Effector memory CD4-positive, alpha-beta T cell (primary cell): ENCODE data around the gene NUDCD3.

ENCODE experiments used
- DNase-seq, 3 donors: peaks; one replicate each; pipeline ENCODE4 v3.0.0-alpha.2; 2020
- H3K27ac ChIP-seq: 2 replicates; pipeline ENCODE4 v1.7.0; 2013; ENCODE audit warnings: mild to moderate bottlenecking, low read length, moderate library complexity; ENCODE audit not compliant: insufficient read depth, poor library complexity, severe bottlenecking
- H3K27me3 ChIP-seq: replicated peaks from 2 replicates; pipeline ENCODE4 v1.7.0; 2013; ENCODE audit warnings: mild to moderate bottlenecking, low read length; ENCODE audit not compliant: insufficient read depth, control insufficient read depth, poor library complexity, severe bottlenecking
- H3K36me3 ChIP-seq: 2 replicates; pipeline ENCODE4 v1.7.0; 2013; ENCODE audit warnings: mild to moderate bottlenecking, low read length, moderate library complexity; ENCODE audit not compliant: control insufficient read depth, insufficient read depth
- H3K4me1 ChIP-seq: 2 replicates; pipeline ENCODE4 v1.7.0; 2013; ENCODE audit warnings: low read length, mild to moderate bottlenecking; ENCODE audit not compliant: control insufficient read depth, insufficient read depth, poor library complexity, severe bottlenecking
- H3K4me3 ChIP-seq: 2 replicates; pipeline ENCODE4 v1.7.0; 2013; ENCODE audit warnings: low read length, low read depth, mild to moderate bottlenecking; ENCODE audit not compliant: insufficient read depth, poor library complexity, severe bottlenecking
- H3K9me3 ChIP-seq: 2 replicates; pipeline ENCODE4 v1.7.0; 2013; ENCODE audit warnings: mild to moderate bottlenecking, low read length, moderate library complexity; ENCODE audit not compliant: control insufficient read depth

NUDCD3 gene

DNA sequence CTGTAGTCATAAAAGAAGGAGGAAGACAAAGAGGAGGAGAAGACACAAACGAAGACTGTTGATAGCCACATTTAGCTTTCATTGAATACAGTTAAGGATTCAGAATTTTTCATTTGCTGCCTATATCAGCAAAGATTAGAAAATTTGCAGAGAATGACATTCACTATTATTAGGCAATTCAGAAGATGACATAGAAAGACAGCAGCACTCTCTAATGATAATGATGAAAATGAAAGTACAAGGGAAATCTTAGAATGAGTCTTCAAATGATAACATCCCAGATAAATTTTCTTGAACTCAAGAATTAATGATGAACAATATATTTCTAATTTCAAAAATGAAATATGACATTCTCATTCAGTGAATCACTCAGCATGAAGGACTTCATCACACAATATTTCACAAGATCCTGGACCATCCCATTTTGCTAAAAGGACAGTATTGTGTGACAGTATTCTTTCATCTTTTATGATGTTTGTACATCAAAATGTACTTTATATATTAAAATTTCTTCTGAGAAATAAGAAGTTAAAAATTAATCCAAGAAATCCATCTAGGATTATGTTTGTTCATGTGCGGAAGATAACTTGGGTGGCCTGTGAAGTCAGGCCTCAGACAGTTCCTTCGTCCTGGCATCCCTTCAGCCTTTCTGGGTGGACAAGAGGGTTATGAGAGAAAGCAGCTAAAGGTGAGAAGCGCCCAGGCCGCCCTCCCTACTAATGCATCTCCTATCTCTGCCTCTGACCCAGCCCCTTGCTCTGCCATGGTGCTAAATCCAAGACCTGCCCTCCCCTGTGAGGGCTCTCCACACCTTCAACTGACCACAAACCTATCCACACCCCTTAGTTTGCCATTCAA is 117.7 kb downstream of the NUDCD3 start:
- H3K27ac ChIP-seq, result no peak overlapping the region
- no peaks in the 10 kb centered on the region for H3K4me1 ChIP-seq
- H3K36me3 ChIP-seq, result no peaks in the 10 kb centered on the region
- no peak overlapping the region for H3K4me3 ChIP-seq
- no peak for DNase-seq
- no peaks in the 10 kb centered on the region for H3K9me3 ChIP-seq
- H3K27me3 ChIP-seq, result no peaks in the 10 kb centered on the region

GRCh38 chr7:44368885-44369284 is 121.6 kb downstream of the NUDCD3 start:
- H3K27ac ChIP-seq, result no peak overlapping the region
- no peaks in the 10 kb centered on the region for H3K4me1 ChIP-seq
- H3K4me3 ChIP-seq, result no peak overlapping the region
- DNase-seq, result no peak
- no peaks in the 10 kb centered on the region for H3K27me3 ChIP-seq
- H3K9me3 ChIP-seq, result no peaks in the 10 kb centered on the region
- no peaks in the 10 kb centered on the region for H3K36me3 ChIP-seq

- no peak overlapping the region for H3K4me3 ChIP-seq
- H3K36me3 ChIP-seq, result no peaks in the 10 kb centered on the region
- DNase-seq, result no peak
- no peaks in the 10 kb centered on the region for H3K27me3 ChIP-seq
- H3K4me1 ChIP-seq, result no peaks in the 10 kb centered on the region
- H3K9me3 ChIP-seq, result no peaks in the 10 kb centered on the region
- no peak overlapping the region for H3K27ac ChIP-seq
These were observed 122.0 kb downstream of the NUDCD3 start for GRCh38 chr7:44368455-44368854.

DNA sequence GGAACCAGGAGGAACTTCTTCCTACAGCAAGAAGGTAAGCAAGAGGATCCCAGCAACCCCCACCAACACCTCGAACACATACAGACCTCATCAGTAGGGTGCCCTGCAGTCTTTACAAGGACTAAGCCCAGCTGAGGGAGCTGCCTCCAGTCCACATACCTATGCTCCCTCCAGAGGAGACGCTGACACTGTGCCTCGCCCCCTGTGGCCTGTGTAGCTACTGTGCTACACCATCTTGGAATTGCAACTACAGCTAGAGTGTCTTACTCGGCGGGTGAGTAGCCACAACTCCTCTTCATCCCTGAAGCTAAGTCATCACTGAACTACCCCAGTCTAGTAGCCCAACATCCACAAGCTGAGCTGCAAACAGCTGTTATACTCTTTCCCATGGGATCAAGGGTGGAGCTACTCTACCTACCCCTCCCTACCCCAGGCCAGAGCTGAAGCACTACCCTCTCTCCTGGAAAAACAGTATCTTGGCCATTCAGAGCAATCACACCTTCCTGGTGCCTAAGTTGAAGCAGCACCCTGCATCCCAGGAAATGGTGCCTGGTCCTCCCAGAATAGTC is 122.9 kb downstream of the NUDCD3 start:
- DNase-seq, result no peak
- Histone ChIP-seq H3K9me3 (no peaks in the 10 kb centered on the region), H3K36me3 (no peaks in the 10 kb centered on the region), H3K4me3 (no peak overlapping the region), H3K27ac (no peak overlapping the region), H3K27me3 (no peaks in the 10 kb centered on the region), H3K4me1 (no peaks in the 10 kb centered on the region)

GRCh38 chr7:44366986-44367385 is 123.5 kb downstream of the NUDCD3 start:
- no peaks in the 10 kb centered on the region for H3K4me1 ChIP-seq
- H3K27me3 ChIP-seq, result no peaks in the 10 kb centered on the region
- H3K9me3 ChIP-seq, result no peaks in the 10 kb centered on the region
- no peak for DNase-seq
- no peaks in the 10 kb centered on the region for H3K36me3 ChIP-seq
- no peak overlapping the region for H3K27ac ChIP-seq
- no peak overlapping the region for H3K4me3 ChIP-seq

- Histone ChIP-seq H3K27me3 (no peaks in the 10 kb centered on the region), H3K4me3 (no peak overlapping the region), H3K9me3 (no peaks in the 10 kb centered on the region), H3K36me3 (no peaks in the 10 kb centered on the region), H3K27ac (no peak overlapping the region), H3K4me1 (no peaks in the 10 kb centered on the region)
- no peak for DNase-seq
These were observed 136.8 kb downstream of the NUDCD3 start for GRCh38 chr7:44353668-44354067.

DNA sequence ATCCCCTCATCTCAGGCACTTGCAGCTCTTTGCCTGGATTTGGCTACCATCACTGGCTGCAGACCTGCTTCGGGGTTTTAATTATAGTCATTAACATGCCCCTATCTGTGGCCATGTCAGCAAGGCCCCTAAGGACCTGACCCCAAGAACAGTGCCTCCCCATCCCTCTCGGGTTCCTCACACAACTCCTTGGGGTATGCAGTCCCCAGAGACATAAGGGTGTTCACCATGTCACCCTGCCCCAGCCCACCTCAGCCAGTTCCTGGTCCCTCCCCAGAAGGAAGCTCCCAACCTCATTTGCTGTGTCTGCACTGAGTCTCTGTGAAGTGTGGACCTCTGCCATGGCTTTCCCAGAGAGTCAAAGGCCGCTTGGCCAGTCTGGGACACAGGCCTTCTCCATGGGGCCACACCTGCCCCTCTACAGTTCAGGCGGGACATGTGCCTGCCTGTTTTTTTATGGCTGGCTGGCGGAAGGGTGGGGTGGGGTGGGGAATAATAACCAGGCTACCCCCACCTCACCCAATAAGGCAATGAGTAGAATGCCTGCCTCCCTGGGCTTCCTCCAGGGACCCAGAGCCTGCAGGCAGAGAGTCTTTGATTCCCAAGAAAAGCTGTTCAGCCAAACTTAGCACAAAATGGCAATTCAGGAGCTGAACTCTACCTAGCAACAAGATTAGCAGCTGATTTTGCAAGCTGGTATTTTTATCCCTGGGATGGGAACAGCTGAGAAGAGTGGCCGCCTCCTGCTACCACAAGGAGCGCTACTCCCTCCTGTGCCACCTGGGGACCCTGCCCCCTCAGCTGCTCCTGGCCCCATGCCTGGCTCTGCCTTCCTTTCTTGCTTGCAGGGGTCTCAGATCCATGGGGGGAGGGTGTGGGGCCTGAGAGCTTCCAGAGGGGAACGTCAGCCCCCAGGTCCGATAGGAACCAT is 141.3 kb downstream of the NUDCD3 start:
- Histone ChIP-seq H3K4me3 (no peak overlapping the region), H3K36me3 (no peaks in the 10 kb centered on the region), H3K27me3 (no peaks in the 10 kb centered on the region), H3K27ac (no peak overlapping the region), H3K9me3 (no peaks in the 10 kb centered on the region), H3K4me1 (no peaks in the 10 kb centered on the region)
- DNase-seq, result no peak

DNA sequence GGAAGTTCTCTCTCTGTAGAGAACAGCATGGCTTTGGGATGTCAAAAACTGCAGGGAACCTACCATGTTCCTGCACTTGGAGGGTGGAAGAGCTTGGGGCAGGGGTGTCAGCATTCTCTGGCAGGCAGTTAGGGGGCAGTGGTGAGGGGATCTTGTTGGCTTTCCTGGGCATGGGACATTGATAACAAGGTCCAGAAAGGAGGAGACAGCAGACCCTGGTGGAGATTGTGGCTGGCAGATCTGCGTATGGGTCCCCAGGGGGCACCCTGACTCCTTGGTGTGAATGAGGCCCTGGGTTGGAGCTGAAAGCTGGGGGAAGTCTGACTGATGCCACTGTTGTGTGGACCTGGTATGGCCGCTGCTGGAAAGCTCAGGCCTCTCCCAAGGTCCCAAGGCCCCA is 142.2 kb downstream of the NUDCD3 start:
- DNase-seq, result no peak
- no peaks in the 10 kb centered on the region for H3K9me3 ChIP-seq
- no peak overlapping the region for H3K4me3 ChIP-seq
- H3K27ac ChIP-seq, result no peak overlapping the region
- H3K36me3 ChIP-seq, result no peaks in the 10 kb centered on the region
- no peaks in the 10 kb centered on the region for H3K27me3 ChIP-seq
- no peaks in the 10 kb centered on the region for H3K4me1 ChIP-seq

GRCh38 chr7:44347546-44348114 is 142.8 kb downstream of the NUDCD3 start:
- Histone ChIP-seq H3K27ac (no peak overlapping the region), H3K9me3 (no peaks in the 10 kb centered on the region), H3K27me3 (no peaks in the 10 kb centered on the region), H3K4me3 (no peak overlapping the region), H3K4me1 (no peaks in the 10 kb centered on the region), H3K36me3 (no peaks in the 10 kb centered on the region)
- no peak for DNase-seq
